SK-N-MC (cell line): ENCODE results near the gene DLG2.

Experiments
- EZH2 ChIP-seq: fragments of 200-600 bp; sonication (generic); IDR thresholded peaks from one replicate; pipeline ENCODE4 v1.6.1; 2017; ENCODE audit warnings: antibody characterized with exemption
- FOXP2 ChIP-seq: optimal IDR thresholded peaks from 2 replicates; pipeline ENCODE3; 2011; ENCODE audit warnings: mild to moderate bottlenecking, moderate library complexity; ENCODE audit not compliant: insufficient read depth; ENCODE audit errors: extremely low read length, control extremely low read depth
- POLR2AphosphoS5 ChIP-seq: IDR thresholded peaks from 2 replicates; pipeline ENCODE4 v1.6.1; 2012; ENCODE audit warnings: mild to moderate bottlenecking, low read depth, low read length, borderline replicate concordance

DNA sequence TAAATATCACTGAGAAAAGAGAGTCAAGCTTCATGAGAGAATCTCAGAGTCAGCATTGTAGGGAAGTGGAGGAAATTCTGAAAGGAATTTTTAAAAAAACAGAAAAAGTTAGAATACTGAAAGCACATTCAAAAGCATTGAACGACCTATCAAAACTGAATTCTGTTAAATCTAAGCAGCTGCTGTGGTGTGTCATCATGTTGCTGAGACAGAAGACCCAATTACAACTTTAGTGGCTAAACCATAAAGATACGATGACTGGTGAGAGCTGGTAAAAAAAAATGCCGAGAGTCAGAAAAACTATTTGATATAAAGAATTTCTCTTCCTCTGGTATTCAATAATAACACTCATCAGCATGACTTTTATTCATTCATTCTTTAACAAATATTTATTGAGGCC is 220.8 kb downstream of the DLG2 start:
- TF ChIP-seq EZH2, result no peak
- no peak for TF ChIP-seq POLR2AphosphoS5
- TF ChIP-seq FOXP2, result no peak
